ENCODE results near the gene LNP1.

GRCh38 chr3:100465892-100466777, 64.8 kb downstream of the LNP1 start:
- TF ChIP-seq CTCF (conservative IDR thresholded peaks at IDR 0.05 in 1 of 2, IDR thresholded peaks at IDR 0.05 in 1 of 2; ENCODE audit: low read depth in 1 of 2, low read length in 2 of 2) (no peak), EZH2 (IDR thresholded peaks at IDR 0.05; ENCODE audit: low read length, missing control alignments) (no peak)

All from fibroblast of lung (primary cell).